Endodermal cell (in vitro differentiated cells): ENCODE measurements around the gene MGME1. TPM values are rescaled to one million over a fixed set of nuclear protein-coding genes. Genes with fewer than 3 reads are reported as not detected.

Experiments used
- DNase-seq: peaks from one replicate; pipeline ENCODE4 v3.0.0-alpha.2; 2017
- H3K27ac ChIP-seq: 2 replicates; pipeline ENCODE4 v1.5.1; 2013; ENCODE audit warnings: mild to moderate bottlenecking, low read depth, low read length, moderate library complexity
- H3K27me3 ChIP-seq: 2 replicates; pipeline ENCODE4 v1.6.1; 2013; ENCODE audit warnings: mild to moderate bottlenecking, low read length, moderate library complexity; ENCODE audit not compliant: insufficient read depth, control insufficient read depth, poor library complexity, severe bottlenecking
- H3K36me3 ChIP-seq: 2 replicates; pipeline ENCODE4 v1.7.0; 2013; ENCODE audit warnings: mild to moderate bottlenecking, low read length, moderate library complexity; ENCODE audit not compliant: control insufficient read depth, insufficient read depth
- H3K4me1 ChIP-seq: one replicate; pipeline ENCODE4 v1.7.0; 2013; ENCODE audit warnings: low read length; ENCODE audit not compliant: control insufficient read depth, insufficient read depth
- H3K4me3 ChIP-seq: 2 replicates; pipeline ENCODE4 v1.5.1; 2013; ENCODE audit warnings: mild to moderate bottlenecking, low read length, moderate library complexity
- H3K9ac ChIP-seq: 2 replicates; pipeline ENCODE4 v1.6.1; 2013; ENCODE audit warnings: mild to moderate bottlenecking, low read length, moderate library complexity; ENCODE audit not compliant: poor library complexity, severe bottlenecking; ENCODE audit errors: extremely low read depth
- H3K9me3 ChIP-seq: 2 replicates; pipeline ENCODE4 v1.6.1; 2013; ENCODE audit warnings: mild to moderate bottlenecking, low read length, moderate library complexity; ENCODE audit not compliant: control insufficient read depth
- H3K27ac Mint-ChIP-seq: 2 replicates; pipeline ENCODE4 v1.8.0; 2020; ENCODE audit warnings: mixed read lengths
- H3K27me3 Mint-ChIP-seq: 2 replicates; pipeline ENCODE4 v1.8.0; 2021; ENCODE audit warnings: mild to moderate bottlenecking, mixed read lengths; ENCODE audit not compliant: insufficient read depth
- H3K36me3 Mint-ChIP-seq: 2 replicates; pipeline ENCODE4 v1.8.0; 2020; ENCODE audit warnings: low read depth, mixed read lengths
- H3K4me1 Mint-ChIP-seq: 2 replicates; pipeline ENCODE4 v1.8.0; 2020; ENCODE audit warnings: mixed read lengths
- H3K4me3 Mint-ChIP-seq: 2 replicates; pipeline ENCODE4 v1.8.0; 2020; ENCODE audit warnings: mild to moderate bottlenecking, moderate library complexity, mixed read lengths
- H3K9me3 Mint-ChIP-seq: 2 replicates; pipeline ENCODE4 v1.8.0; 2020; ENCODE audit warnings: mild to moderate bottlenecking, mixed read lengths
- WGBS, 2 experiments: methylation state at CpG; one replicate each; pipeline versions ENCODE4 v1.1.5 to v1.1.7; 2013; ENCODE audit warnings: missing lambda C conversion rate in 2 of 2, mixed read lengths in 1 of 2; ENCODE audit not compliant: insufficient coverage in 1 of 2, insufficient read length in 1 of 2; 5-methylcytosine and 5-hydroxymethylcytosine counted together
- total RNA-seq, 2 donors: library from RNA; stranded (reverse); fragmentation: NEBNext Ultra II Directional in 1 of 2; extraction: Animal tissue kit (Norgen Biotek cat#: 25700) in 1 of 2; gene quantifications; 2 replicates in 1 of 2; 3 replicates in 1 of 2; pipeline ENCODE4 v1.2.1, GENCODE V29; 2021
- TF ChIP-seq, protein P1 (sequence below): fragments of 200-600 bp; sonication (generic); conservative IDR thresholded peaks from 2 replicates; pipeline ENCODE4 v1.5.0; 2021; ENCODE audit warnings: antibody characterized with exemption, mild to moderate bottlenecking

Gene MGME1
- total RNA-seq, 2 donors from 2014 or later, result 31.2 to 36.7 TPM

- 87% methylated on average over 11 to 15 of the region's 15 CpGs for WGBS, 2 experiments
- Mint-ChIP-seq H3K27ac (peak overlapping the region; percentile 17), H3K4me3 (no peak overlapping the region), H3K27me3 (no peaks in the 10 kb centered on the region), H3K36me3 (peaks cover 17% of the 10 kb centered on the region), H3K9me3 (no peaks in the 10 kb centered on the region), H3K4me1 (peaks cover 36% of the 10 kb centered on the region)
- no peaks in the 10 kb centered on the region for H3K9me3 ChIP-seq
- H3K27ac ChIP-seq, result no peak overlapping the region
- H3K36me3 ChIP-seq, result no peaks in the 10 kb centered on the region
- no peak overlapping the region for H3K4me3 ChIP-seq
- no peak overlapping the region for H3K9ac ChIP-seq
- H3K4me1 ChIP-seq, result peaks cover 10% of the 10 kb centered on the region
- peak; percentile 54 for DNase-seq
- TF ChIP-seq, protein P1, sequence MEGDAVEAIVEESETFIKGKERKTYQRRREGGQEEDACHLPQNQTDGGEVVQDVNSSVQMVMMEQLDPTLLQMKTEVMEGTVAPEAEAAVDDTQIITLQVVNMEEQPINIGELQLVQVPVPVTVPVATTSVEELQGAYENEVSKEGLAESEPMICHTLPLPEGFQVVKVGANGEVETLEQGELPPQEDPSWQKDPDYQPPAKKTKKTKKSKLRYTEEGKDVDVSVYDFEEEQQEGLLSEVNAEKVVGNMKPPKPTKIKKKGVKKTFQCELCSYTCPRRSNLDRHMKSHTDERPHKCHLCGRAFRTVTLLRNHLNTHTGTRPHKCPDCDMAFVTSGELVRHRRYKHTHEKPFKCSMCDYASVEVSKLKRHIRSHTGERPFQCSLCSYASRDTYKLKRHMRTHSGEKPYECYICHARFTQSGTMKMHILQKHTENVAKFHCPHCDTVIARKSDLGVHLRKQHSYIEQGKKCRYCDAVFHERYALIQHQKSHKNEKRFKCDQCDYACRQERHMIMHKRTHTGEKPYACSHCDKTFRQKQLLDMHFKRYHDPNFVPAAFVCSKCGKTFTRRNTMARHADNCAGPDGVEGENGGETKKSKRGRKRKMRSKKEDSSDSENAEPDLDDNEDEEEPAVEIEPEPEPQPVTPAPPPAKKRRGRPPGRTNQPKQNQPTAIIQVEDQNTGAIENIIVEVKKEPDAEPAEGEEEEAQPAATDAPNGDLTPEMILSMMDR, result no peak
- H3K27me3 ChIP-seq, result no peaks in the 10 kb centered on the region
These were observed 62.2 kb downstream of the MGME1 start for GRCh38 chr20:18031050-18031449.

DNA sequence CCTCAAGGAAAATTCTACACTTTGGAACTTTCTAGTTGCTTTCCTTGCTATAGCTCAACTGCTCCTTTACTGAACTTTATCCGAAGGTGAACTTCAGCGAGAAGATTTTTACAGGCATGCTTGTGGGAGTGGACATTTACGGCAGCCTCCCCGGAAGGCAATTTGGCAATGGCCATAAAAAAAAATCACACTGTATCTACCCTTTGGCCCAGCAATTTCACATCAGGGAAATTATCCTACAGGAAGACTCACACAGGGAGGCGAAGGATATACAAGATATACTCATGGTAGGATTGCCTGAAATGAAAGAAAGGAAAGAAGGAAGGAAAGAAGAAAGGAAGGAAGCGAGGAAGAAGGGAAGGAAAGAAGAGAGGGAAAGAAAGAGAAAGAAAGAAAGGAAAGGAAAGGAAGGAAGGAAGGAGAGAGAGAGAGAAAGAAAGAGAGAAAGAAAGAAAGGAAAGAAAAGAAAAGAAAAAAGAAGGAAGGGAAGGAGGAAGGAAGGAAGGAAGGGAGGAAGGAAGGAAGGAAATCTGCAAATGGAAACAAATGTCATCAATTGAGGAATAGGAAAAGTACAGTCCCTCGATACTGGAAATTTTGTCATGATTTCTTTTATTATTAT lies 63.2 kb downstream of the MGME1 start:
- TF ChIP-seq, protein P1, result no peak
- Mint-ChIP-seq H3K9me3 (no peaks in the 10 kb centered on the region), H3K4me1 (peaks cover 36% of the 10 kb centered on the region), H3K27me3 (no peaks in the 10 kb centered on the region), H3K27ac (peak overlapping the region; percentile 32), H3K4me3 (no peak overlapping the region), H3K36me3 (peaks cover 15% of the 10 kb centered on the region)
- Histone ChIP-seq H3K36me3 (no peaks in the 10 kb centered on the region), H3K27ac (no peak overlapping the region), H3K4me3 (peak overlapping the region; percentile 23), H3K9ac (no peak overlapping the region), H3K4me1 (peaks cover 10% of the 10 kb centered on the region), H3K9me3 (no peaks in the 10 kb centered on the region), H3K27me3 (no peaks in the 10 kb centered on the region)
- 91 to 97% methylated on average over 4 to 6 of the region's 7 CpGs for WGBS, 2 experiments
- no peak for DNase-seq

- Mint-ChIP-seq H3K9me3 (no peaks in the 10 kb centered on the region), H3K27me3 (no peaks in the 10 kb centered on the region), H3K27ac (peak overlapping the region; percentile 93), H3K36me3 (peaks cover 21% of the 10 kb centered on the region), H3K4me3 (peak overlapping the region; percentile 24), H3K4me1 (peaks cover 36% of the 10 kb centered on the region)
- Histone ChIP-seq H3K9me3 (no peaks in the 10 kb centered on the region), H3K9ac (peak overlapping the region; percentile 28), H3K36me3 (no peaks in the 10 kb centered on the region), H3K27me3 (no peaks in the 10 kb centered on the region), H3K4me1 (peaks cover 10% of the 10 kb centered on the region), H3K27ac (peak overlapping the region; percentile 48), H3K4me3 (peak overlapping the region; percentile 53)
- 56 to 76% methylated on average over 13 to 17 of the region's 17 CpGs for WGBS, 2 experiments
- TF ChIP-seq, protein P1, result peak; percentile 79
- DNase-seq, result peak; percentile 85
These were observed 64.4 kb downstream of the MGME1 start for GRCh38 chr20:18032977-18033892.
